Stomach (tissue), 4 donors: ENCODE measurements around the gene ADAMTSL4.

Experiments used
- CTCF ChIP-seq, 7 experiments: fragments of 450-650 bp in 4 of 7; fragments of 200-600 bp in 3 of 7; sonication (generic) in 3 of 7; IDR thresholded peaks; one replicate each; pipeline ENCODE4 v1.5.1; 2016 to 2019; ENCODE audit warnings: antibody characterized with exemption in 7 of 7, control low read depth in 2 of 7, mild to moderate bottlenecking in 1 of 7
- EP300 ChIP-seq: sonication (generic); formaldehyde crosslinking; IDR thresholded peaks from one replicate; pipeline ENCODE4 v1.6.1; 2017; ENCODE audit warnings: antibody characterized with exemption
- POLR2A ChIP-seq, 4 donors: fragments of 450-650 bp; IDR thresholded peaks; one replicate each; pipeline ENCODE4 v1.6.1; 2016; ENCODE audit warnings: antibody characterized with exemption in 4 of 4, control low read depth in 2 of 4, mild to moderate bottlenecking in 1 of 4, moderate library complexity in 1 of 4
- POLR2AphosphoS5 ChIP-seq, 3 donors: sonication (generic); formaldehyde crosslinking; IDR thresholded peaks; one replicate each; pipeline ENCODE4 v1.6.1; 2016; ENCODE audit warnings: antibody characterized with exemption in 3 of 3

- TF ChIP-seq CTCF (IDR thresholded peaks at IDR 0.05) (no peak), POLR2A (IDR thresholded peaks at IDR 0.05) (no peak), EP300 (peak; percentile 97), POLR2AphosphoS5 (IDR thresholded peaks at IDR 0.05) (peak; percentile 92 to 98 (median 97))
Observed at GRCh38 chr1:150561974-150562445, 12.8 kb downstream of the ADAMTSL4 start.
